CD14-positive monocyte (primary cell): ENCODE results near the gene BID. TPM values are rescaled to one million over a fixed set of nuclear protein-coding genes. Genes with fewer than 3 reads are reported as not detected.

Experiments used
- DNase-seq, 3 donors: peaks; one replicate each; pipeline ENCODE4 v3.0.0-alpha.2; 2011 to 2022
- H2AFZ ChIP-seq: 2 replicates; pipeline ENCODE4 v1.6.0; 2012; ENCODE audit warnings: mild to moderate bottlenecking, low read depth, low read length, inconsistent platforms; ENCODE audit not compliant: insufficient read depth, poor library complexity, severe bottlenecking
- H3K27ac ChIP-seq, 2 donors: 1 replicate in 1 of 2; 2 replicates in 1 of 2; pipeline ENCODE4 v1.5.1; 2012 to 2013; ENCODE audit warnings: low read length in 2 of 2, control low read depth in 1 of 2, inconsistent platforms in 1 of 2, low read depth in 1 of 2, mild to moderate bottlenecking in 1 of 2
- H3K27me3 ChIP-seq, 2 donors: one replicate each; pipeline versions ENCODE4 v1.6.0 to v1.6.1; 2011 to 2013; ENCODE audit warnings: low read length in 2 of 2; ENCODE audit not compliant: control insufficient read depth in 2 of 2, insufficient read depth in 2 of 2
- H3K36me3 ChIP-seq, 2 donors: replicated peaks in 1 of 2; 1 replicate in 1 of 2; 2 replicates in 1 of 2; pipeline versions ENCODE4 v1.5.1 to v1.6.1; 2012 to 2013; ENCODE audit warnings: low read length in 2 of 2, control low read depth in 1 of 2, inconsistent platforms in 1 of 2, mild to moderate bottlenecking in 1 of 2; ENCODE audit not compliant: insufficient read depth in 2 of 2, control insufficient read depth in 1 of 2
- H3K4me1 ChIP-seq, 2 donors: 1 replicate in 1 of 2; 2 replicates in 1 of 2; pipeline versions ENCODE4 v1.5.1 to v1.6.1; 2012 to 2013; ENCODE audit warnings: low read length in 2 of 2, control low read depth in 1 of 2, inconsistent platforms in 1 of 2, mild to moderate bottlenecking in 1 of 2, moderate library complexity in 1 of 2; ENCODE audit not compliant: insufficient read depth in 2 of 2, control insufficient read depth in 1 of 2
- H3K4me2 ChIP-seq: replicated peaks from 2 replicates; pipeline ENCODE3; 2012; ENCODE audit warnings: low read length, moderate library complexity, mild to moderate bottlenecking; ENCODE audit not compliant: poor library complexity, severe bottlenecking; ENCODE audit errors: extremely low read depth
- H3K4me3 ChIP-seq, 3 experiments: fragments of 200-600 bp in 1 of 3; sonication (generic) in 1 of 3; replicated peaks in 1 of 3; 1 replicate in 2 of 3; 2 replicates in 1 of 3; pipeline ENCODE4 v1.5.1; 2011 to 2013; ENCODE audit warnings: low read length in 3 of 3, mild to moderate bottlenecking in 3 of 3, control low read depth in 2 of 3, low read depth in 2 of 3, inconsistent platforms in 1 of 3, moderate library complexity in 1 of 3
- H3K79me2 ChIP-seq: 2 replicates; pipeline ENCODE4 v1.6.0; 2012; ENCODE audit warnings: mild to moderate bottlenecking, control low read depth, inconsistent platforms, low read length, moderate library complexity; ENCODE audit not compliant: insufficient read depth
- H3K9ac ChIP-seq: 2 replicates; pipeline ENCODE4 v1.6.0; 2017; ENCODE audit warnings: low read length, mild to moderate bottlenecking; ENCODE audit not compliant: insufficient read depth, poor library complexity, severe bottlenecking
- H3K9me3 ChIP-seq, 2 donors: replicated peaks in 1 of 2; 1 replicate in 1 of 2; 2 replicates in 1 of 2; pipeline versions ENCODE4 v1.5.1 to v1.6.1; 2012 to 2013; ENCODE audit warnings: low read length in 2 of 2, control low read depth in 1 of 2; ENCODE audit not compliant: control insufficient read depth in 1 of 2, insufficient read depth in 1 of 2
- H4K20me1 ChIP-seq: 2 replicates; pipeline ENCODE4 v1.6.0; 2012; ENCODE audit warnings: mild to moderate bottlenecking, low read length, control low read depth, moderate library complexity; ENCODE audit not compliant: insufficient read depth
- H3K27ac Mint-ChIP-seq, 7 donors: one replicate each; pipeline ENCODE4 v1.8.0; 2020; ENCODE audit warnings: mild to moderate bottlenecking in 7 of 7, mixed read lengths in 7 of 7, moderate library complexity in 6 of 7, inconsistent platforms in 2 of 7
- H3K27me3 Mint-ChIP-seq, 3 donors: one replicate each; pipeline ENCODE4 v1.8.0; 2021 to 2022; ENCODE audit warnings: low read depth in 3 of 3, mild to moderate bottlenecking in 3 of 3, mixed read lengths in 3 of 3, moderate library complexity in 3 of 3, inconsistent platforms in 1 of 3
- H3K36me3 Mint-ChIP-seq, 2 donors: one replicate each; pipeline ENCODE4 v1.8.0; 2020; ENCODE audit warnings: mixed read lengths in 2 of 2, inconsistent platforms in 1 of 2, mild to moderate bottlenecking in 1 of 2
- H3K4me1 Mint-ChIP-seq: one replicate; pipeline ENCODE4 v1.8.0; 2020; ENCODE audit warnings: mild to moderate bottlenecking, mixed read lengths
- H3K4me3 Mint-ChIP-seq, 2 donors: one replicate each; pipeline ENCODE4 v1.8.0; 2020; ENCODE audit warnings: mild to moderate bottlenecking in 2 of 2, mixed read lengths in 2 of 2, moderate library complexity in 1 of 2
- H3K9me3 Mint-ChIP-seq, 7 donors: one replicate each; pipeline ENCODE4 v1.8.0; 2020 to 2022; ENCODE audit warnings: mixed read lengths in 7 of 7, mild to moderate bottlenecking in 6 of 7, moderate library complexity in 6 of 7, inconsistent platforms in 2 of 7
- CTCF ChIP-seq: fragments of 200-600 bp; IDR thresholded peaks from one replicate; pipeline ENCODE4 v1.8.0; 2022; ENCODE audit warnings: antibody characterized with exemption, mild to moderate bottlenecking
- WGBS: methylation state at CpG from one replicate; pipeline ENCODE4 v1.1.5; 2013; ENCODE audit warnings: missing lambda C conversion rate; ENCODE audit not compliant: insufficient coverage; 5-methylcytosine and 5-hydroxymethylcytosine counted together
- intact Hi-C, 2 donors: fragments of 100-400 bp; cut with micrococcal nuclease; formaldehyde crosslinking; loops; one replicate each; pipeline versions ENCODE4 v1.15.0 to v1.15.1; 2023
- polyA plus RNA-seq, 3 donors: library from polyadenylated mRNA; depleted of rRNA in 1 of 3; unstranded in 2 of 3; stranded (reverse) in 1 of 3; fragments of 300-500 nt in 2 of 3; fragments of >200 nt in 1 of 3; fragmentation: Illumina TruSeq in 2 of 3; gene quantifications; 1 replicate in 2 of 3; 2 replicates in 1 of 3; pipeline ENCODE4 v1.2.3, GENCODE V29; 2012 to 2021

BID gene
- polyA plus RNA-seq, 3 donors = 199 to 423 (median 391) TPM

GRCh38 chr22:17794726-17795542, 20.7 kb upstream of the BID start:
- Histone ChIP-seq H3K9me3 (no peaks in the 10 kb centered on the region), H3K4me2 (no peak overlapping the region), H3K4me3 (no peak overlapping the region), H3K9ac (no peak overlapping the region), H3K27ac (no peak overlapping the region), H3K27me3 (no peaks in the 10 kb centered on the region), H3K79me2 (no peaks in the 10 kb centered on the region), H2AFZ (no peak overlapping the region), H4K20me1 (no peaks in the 10 kb centered on the region), H3K4me1 (peaks cover 17 to 21% of the 10 kb centered on the region in 2 donors), H3K36me3 (no peaks in the 10 kb centered on the region)
- intact Hi-C loops = no loop called here
- Mint-ChIP-seq H3K36me3 (no peaks in the 10 kb centered on the region), H3K27me3 (peaks cover 0 to 3% (median 1%) of the 10 kb centered on the region in 3 donors), H3K4me1 (peaks cover 18% of the 10 kb centered on the region), H3K27ac (peak overlapping the region in 1 of 7 donors; percentile 25), H3K9me3 (no peaks in the 10 kb centered on the region), H3K4me3 (no peak overlapping the region)
- no peak for TF ChIP-seq CTCF
- no peak for DNase-seq
- WGBS = 96% methylated on average over 15 of the region's 25 CpGs

GRCh38 chr22:17792854-17793434, 18.7 kb upstream of the BID start:
- H3K4me3 ChIP-seq = no peak overlapping the region
- H3K27me3 Mint-ChIP-seq = peaks cover 0 to 3% (median 1%) of the 10 kb centered on the region in 3 donors
- H3K4me3 Mint-ChIP-seq = no peak overlapping the region
- 98% methylated on average over 22 of the region's 29 CpGs for WGBS
- H3K4me2 ChIP-seq = no peak overlapping the region
- no peak for DNase-seq
- no peak for TF ChIP-seq CTCF
- H3K9me3 ChIP-seq = no peaks in the 10 kb centered on the region
- H3K4me1 Mint-ChIP-seq = peaks cover 7% of the 10 kb centered on the region
- no peaks in the 10 kb centered on the region for H3K36me3 ChIP-seq
- H3K36me3 Mint-ChIP-seq = no peaks in the 10 kb centered on the region
- no peak overlapping the region for H3K27ac Mint-ChIP-seq
- no peaks in the 10 kb centered on the region for H3K27me3 ChIP-seq
- H2AFZ ChIP-seq = no peak overlapping the region
- no peaks in the 10 kb centered on the region for H4K20me1 ChIP-seq
- H3K4me1 ChIP-seq = peaks cover 4 to 5% of the 10 kb centered on the region in 2 donors
- intact Hi-C loops = no loop called here
- H3K9me3 Mint-ChIP-seq = no peaks in the 10 kb centered on the region
- H3K9ac ChIP-seq = no peak overlapping the region
- no peak overlapping the region for H3K27ac ChIP-seq
- no peaks in the 10 kb centered on the region for H3K79me2 ChIP-seq
